Endothelial cell of umbilical vein (primary cell): Measurements from ENCODE around the gene SPG7. TPM values are rescaled to one million over a fixed set of nuclear protein-coding genes. Genes with fewer than 3 reads are reported as not detected.

Experiments
- BruUV-seq: library from RNA; stranded (reverse); fragments of 400-500 nt; replicated peaks from 2 replicates; lab custom pipeline; 2021; lab: Mats Ljungman, UMichigan
- CTCF ChIA-PET: fragments of 300-600, 350-600 bp; sonication (Branson Sonifier 250); formaldehyde crosslinking; loops from one replicate; lab custom pipeline; 2021; ENCODE audit warnings: antibody characterized with exemption, inconsistent platforms; lab: Charles Lee
- POLR2A ChIA-PET: fragments of 300-600, 350-600 bp; sonication (Branson Sonifier 250); formaldehyde crosslinking; loops from one replicate; lab custom pipeline; 2021; ENCODE audit warnings: antibody characterized with exemption, inconsistent platforms; lab: Charles Lee
- DNase-seq: peaks from one replicate; pipeline ENCODE4 v3.0.0-alpha.2; 2011; ENCODE audit warnings: low read depth, low spot score
- FAIRE-seq: peaks from 2 replicates; lab custom pipeline; 2011; peaks lifted over from hg19 to GRCh38; lab: Jason Lieb, UNC
- H2AFZ ChIP-seq: 2 replicates; pipeline ENCODE4 v1.6.0; 2012; ENCODE audit warnings: low read depth, low read length, control low read depth, inconsistent platforms
- H3K27ac ChIP-seq: 2 replicates; pipeline ENCODE4 v1.5.1; 2011; ENCODE audit warnings: low read depth, mild to moderate bottlenecking, control low read depth, low read length, moderate library complexity; ENCODE audit not compliant: insufficient read depth
- H3K27me3 ChIP-seq, 2 experiments: 2 replicates each; pipeline versions ENCODE4 v1.6.0 to v1.6.1; 2011; ENCODE audit warnings: low read length in 2 of 2, mixed read lengths in 1 of 2; ENCODE audit not compliant: control insufficient read depth in 2 of 2, insufficient read depth in 2 of 2
- H3K36me3 ChIP-seq, 2 experiments: 2 replicates in 1 of 2; 3 replicates in 1 of 2; pipeline ENCODE4 v1.5.1; 2011; ENCODE audit warnings: low read length in 2 of 2, mild to moderate bottlenecking in 1 of 2, moderate library complexity in 1 of 2; ENCODE audit not compliant: control insufficient read depth in 2 of 2, insufficient read depth in 2 of 2; ENCODE audit errors: extremely low read depth in 1 of 2
- H3K4me1 ChIP-seq: 3 replicates; pipeline ENCODE4 v1.5.1; 2011; ENCODE audit warnings: mild to moderate bottlenecking, low read length; ENCODE audit not compliant: control insufficient read depth, insufficient read depth; ENCODE audit errors: extremely low read depth
- H3K4me2 ChIP-seq: 2 replicates; pipeline ENCODE4 v1.6.1; 2011; ENCODE audit warnings: low read length, control low read depth, mixed read lengths; ENCODE audit not compliant: insufficient read depth
- H3K4me3 ChIP-seq, 3 experiments: fragments of 200-600 bp in 1 of 3; sonication (generic), shearing (Covaris generic) in 1 of 3; replicated peaks in 1 of 3; 2 replicates each; pipeline ENCODE4 v1.5.1; 2011 to 2016; ENCODE audit warnings: control low read depth in 3 of 3, low read length in 3 of 3, mild to moderate bottlenecking in 2 of 3, inconsistent platforms in 1 of 3, low read depth in 1 of 3, moderate library complexity in 1 of 3; ENCODE audit not compliant: insufficient read depth in 1 of 3
- H3K79me2 ChIP-seq: 2 replicates; pipeline ENCODE4 v1.6.0; 2012; ENCODE audit warnings: low read length, inconsistent platforms; ENCODE audit not compliant: control insufficient read depth, insufficient read depth
- H3K9ac ChIP-seq: replicated peaks from 2 replicates; pipeline ENCODE3; 2011; ENCODE audit warnings: low read length, control low read depth; ENCODE audit not compliant: insufficient read depth; ENCODE audit errors: extremely low read depth
- H3K9me1 ChIP-seq: replicated peaks from 3 replicates; pipeline ENCODE4 v1.6.0; 2011; ENCODE audit warnings: mild to moderate bottlenecking, low read length; ENCODE audit not compliant: control insufficient read depth, insufficient read depth; ENCODE audit errors: extremely low read depth
- H3K9me3 ChIP-seq: replicated peaks from 2 replicates; pipeline ENCODE4 v1.5.1; 2012; ENCODE audit warnings: low read length, inconsistent platforms; ENCODE audit not compliant: control insufficient read depth, insufficient read depth
- H4K20me1 ChIP-seq: replicated peaks from 2 replicates; pipeline ENCODE3; 2011; ENCODE audit warnings: mild to moderate bottlenecking, low read length; ENCODE audit not compliant: control insufficient read depth, insufficient read depth; ENCODE audit errors: extremely low read depth
- CTCF ChIP-seq, 2 donors: IDR thresholded peaks; 1 replicate in 1 of 2; 2 replicates in 1 of 2; pipeline ENCODE4 v1.5.1; 2011; ENCODE audit warnings: low read length in 2 of 2, mild to moderate bottlenecking in 2 of 2, moderate library complexity in 2 of 2, control low read depth in 1 of 2, inconsistent platforms in 1 of 2, low read depth in 1 of 2; ENCODE audit not compliant: insufficient read depth in 1 of 2; ENCODE audit errors: extremely low read depth in 1 of 2
- EZH2 ChIP-seq: IDR thresholded peaks from 2 replicates; pipeline ENCODE4 v1.6.1; 2012; ENCODE audit warnings: borderline replicate concordance, low read depth, mild to moderate bottlenecking, moderate library complexity, low read length, inconsistent platforms; ENCODE audit not compliant: severe bottlenecking
- JUN ChIP-seq: IDR thresholded peaks from 2 replicates; pipeline ENCODE4 v1.6.1; 2011; ENCODE audit warnings: borderline replicate concordance, low read depth; ENCODE audit not compliant: insufficient read length, insufficient read depth
- MAX ChIP-seq: IDR thresholded peaks from 2 replicates; pipeline ENCODE4 v1.6.1; 2011; ENCODE audit not compliant: insufficient read depth, insufficient read length
- MYC ChIP-seq: IDR thresholded peaks from one replicate; pipeline ENCODE4 v1.6.1; 2011; ENCODE audit warnings: mild to moderate bottlenecking, low read depth, low read length
- POLR2A ChIP-seq: IDR thresholded peaks from 2 replicates; pipeline ENCODE4 v1.6.1; 2012; ENCODE audit warnings: low read depth, mild to moderate bottlenecking, control low read depth, low read length
- POLR2AphosphoS5 ChIP-seq: IDR thresholded peaks from 2 replicates; pipeline ENCODE4 v1.6.1; 2012; ENCODE audit warnings: low read depth, mild to moderate bottlenecking, control low read depth, low read length, moderate library complexity; ENCODE audit not compliant: insufficient read depth
- dilution Hi-C: fragments of 300-500 bp; cut with MboI; formaldehyde crosslinking; loops from one replicate; pipeline ENCODE4 v1.15.0; 2019; ENCODE audit warnings: low sequenced_read_pairs; ENCODE audit not compliant: extremely low pct_ligation_motif_present
- intact Hi-C: fragments of 100-400 bp; cut with micrococcal nuclease; formaldehyde crosslinking; loops from one replicate; pipeline ENCODE4 v1.10.0; 2022
- polyA plus RNA-seq, 4 experiments: library from polyadenylated mRNA; depleted of rRNA in 3 of 4; stranded (reverse) in 3 of 4; unstranded in 1 of 4; fragments of >200 nt; gene quantifications; 2 replicates each; pipeline versions ENCODE4 v1.2.1 to v1.2.3, GENCODE V29; 2011 to 2012; ENCODE audit warnings: missing spikeins in 1 of 4
- total RNA-seq: library from RNA; stranded (reverse); gene quantifications from 2 replicates; pipeline ENCODE4 v1.2.3, GENCODE V29; 2021

The SPG7 gene
- total and polyA plus RNA-seq, 2 donors (not counting 3 experiments of a cell fraction or from before 2014, with no cell fraction given): 90.2 to 146 TPM

- Histone ChIP-seq H3K4me1 (no peaks in the 10 kb centered on the region), H3K27ac (no peak overlapping the region), H4K20me1 (no peaks in the 10 kb centered on the region), H2AFZ (no peak overlapping the region), H3K27me3 (no peaks in the 10 kb centered on the region), H3K36me3 (peaks cover 2 to 17% of the 10 kb centered on the region in 2 experiments), H3K9me1 (no peaks in the 10 kb centered on the region), H3K4me2 (no peak overlapping the region), H3K79me2 (no peaks in the 10 kb centered on the region), H3K4me3 (no peak overlapping the region), H3K9ac (no peak overlapping the region), H3K9me3 (no peaks in the 10 kb centered on the region)
- TF ChIP-seq JUN: no peak
- TF ChIP-seq CTCF (IDR thresholded peaks at IDR 0.05; ENCODE audit: extremely low read depth in 1 of 2, insufficient read depth in 1 of 2, low read depth in 1 of 2, low read length in 2 of 2): no peak
- no peak for TF ChIP-seq POLR2AphosphoS5
- TF ChIP-seq POLR2A: no peak
- TF ChIP-seq EZH2: no peak
- TF ChIP-seq MYC: no peak
- no peak for TF ChIP-seq MAX
- dilution Hi-C loops: no loop called here
- ChIA-PET CTCF (interaction anchor here (1.2 to 1.7 kb wide), 3 partner anchors 10 to 11 kb away, joined by 3 to 5 read pairs (median 5); no protein-coding TSS in a partner anchor), POLR2A (no interaction called here)
- FAIRE-seq (no peak), DNase-seq (no peak)
- BruUV-seq: no TSS peak
- intact Hi-C loops: no loop called here
Observed at GRCh38 chr16:89545831-89546574, 37.8 kb downstream of the SPG7 start.
